Spleen (tissue), 7 donors: ENCODE data around the gene SLC13A5.

ENCODE experiments used
- CTCF ChIP-seq, 11 experiments: fragments of 200-600 bp in 7 of 11; fragments of 450-650 bp in 4 of 11; sonication (generic) in 4 of 11; IDR thresholded peaks in 8 of 11; conservative IDR thresholded peaks in 3 of 11; 1 replicate in 7 of 11; 2 replicates in 4 of 11; pipeline versions ENCODE4 v1.4.0 to v1.8.0; 2016 to 2021; ENCODE audit warnings: antibody characterized with exemption in 11 of 11, inconsistent platforms in 4 of 11, mild to moderate bottlenecking in 1 of 11
- POLR2AphosphoS5 ChIP-seq, 3 donors: sonication (generic); formaldehyde crosslinking; IDR thresholded peaks; one replicate each; pipeline ENCODE4 v1.5.1; 2017; ENCODE audit warnings: antibody characterized with exemption in 3 of 3
- donor health status: DM: no; HTN: no; CAD: no; lungs with moderate emphysema.
- donor health status: DM: no; HTN: no; CAD: no.
- donor health status: DM: no; HTN: no; CAD: no.

- TF ChIP-seq CTCF (IDR thresholded peaks at IDR 0.05 in 8 of 11, conservative IDR thresholded peaks at IDR 0.05 in 3 of 11) (no peak), POLR2AphosphoS5 (IDR thresholded peaks at IDR 0.05) (no peak)
These were observed 35.2 kb downstream of the SLC13A5 start for GRCh38 chr17:6677946-6678345.
